HG03060 (cell line): ENCODE measurements around the gene GPR137.

ENCODE experiments used
- ATAC-seq: cut with Tn5 transposase; IDR thresholded peaks from one replicate; pipeline ENCODE4 v1.9.1; 2021; ENCODE audit warnings: low read depth, moderate number of reproducible peaks; ENCODE audit not compliant: unreplicated experiment

Gene GPR137

GRCh38 chr11:64249038-64249437 is 36.6 kb upstream of the GPR137 start:
- no peak for ATAC-seq

- ATAC-seq = no peak
Observed at GRCh38 chr11:64249563-64250414, 35.9 kb upstream of the GPR137 start.

- no peak for ATAC-seq
Observed at GRCh38 chr11:64250415-64251015, 35.1 kb upstream of the GPR137 start.

GRCh38 chr11:64251016-64251752 is 34.5 kb upstream of the GPR137 start, which contains the start of gene PLCB3:
Gene PLCB3 (plus strand): TSS chr11:64251530. CDS start chr11:64251650, 120 bp downstream.
- ATAC-seq = no peak

DNA sequence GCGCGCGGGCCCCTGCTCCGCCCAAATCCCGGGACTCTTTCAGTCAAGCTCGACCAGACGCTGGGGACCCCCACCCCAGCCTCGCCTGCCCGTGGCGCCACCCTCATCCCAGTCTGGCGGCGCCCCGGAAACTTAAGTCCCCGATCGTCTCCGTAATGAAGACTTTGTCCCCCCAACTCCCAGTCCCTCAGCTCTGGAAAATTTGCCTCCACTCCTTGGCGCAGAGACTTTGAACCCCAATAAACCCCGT is 34.0 kb upstream of the GPR137 start:
- no peak for ATAC-seq

GRCh38 chr11:64252003-64252872 is 33.4 kb upstream of the GPR137 start:
- no peak for ATAC-seq

- ATAC-seq = no peak
Observed at GRCh38 chr11:64253043-64253442, 32.6 kb upstream of the GPR137 start.

DNA sequence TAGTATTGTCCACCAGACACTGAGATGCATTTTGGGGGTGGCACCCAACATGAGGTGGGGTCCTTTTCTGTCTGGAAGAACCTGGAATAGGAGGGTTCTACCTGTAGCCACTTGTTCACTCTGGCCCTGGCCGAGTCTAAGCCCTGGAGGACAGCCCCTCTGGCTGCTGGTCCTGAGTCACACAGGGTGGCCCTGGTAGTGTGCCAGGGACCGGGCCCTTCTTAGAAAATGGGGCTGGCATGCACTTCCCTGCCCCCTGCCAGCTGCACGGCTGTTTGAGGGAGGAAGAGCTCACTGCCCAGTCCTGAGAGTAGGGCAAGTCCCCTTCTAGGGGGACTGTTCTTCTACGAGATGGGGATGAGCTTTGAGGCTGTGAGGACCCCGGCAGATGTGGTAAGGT is 32.2 kb upstream of the GPR137 start:
- ATAC-seq = no peak

DNA sequence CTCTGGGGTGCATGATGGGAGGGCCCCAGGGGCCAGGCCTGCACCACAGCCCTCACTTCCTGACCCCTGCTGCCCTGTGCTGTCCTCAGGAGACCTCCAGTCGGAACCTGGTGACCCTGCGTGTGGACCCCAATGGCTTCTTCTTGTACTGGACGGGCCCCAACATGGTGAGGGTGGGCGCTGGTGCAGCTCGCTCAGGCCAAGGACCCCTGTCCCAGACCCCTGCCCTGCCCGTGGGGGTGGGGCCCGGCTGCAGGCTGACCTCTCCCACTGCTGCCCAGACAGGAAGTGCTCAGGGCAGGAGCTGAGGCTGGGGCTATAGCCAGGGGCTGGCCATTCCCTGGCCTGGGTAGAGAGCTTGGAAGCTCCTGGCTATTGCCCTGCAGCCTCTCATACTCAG is 31.3 kb upstream of the GPR137 start:
- no peak for ATAC-seq

GRCh38 chr11:64255135-64256128 is 30.2 kb upstream of the GPR137 start:
- ATAC-seq = no peak

DNA sequence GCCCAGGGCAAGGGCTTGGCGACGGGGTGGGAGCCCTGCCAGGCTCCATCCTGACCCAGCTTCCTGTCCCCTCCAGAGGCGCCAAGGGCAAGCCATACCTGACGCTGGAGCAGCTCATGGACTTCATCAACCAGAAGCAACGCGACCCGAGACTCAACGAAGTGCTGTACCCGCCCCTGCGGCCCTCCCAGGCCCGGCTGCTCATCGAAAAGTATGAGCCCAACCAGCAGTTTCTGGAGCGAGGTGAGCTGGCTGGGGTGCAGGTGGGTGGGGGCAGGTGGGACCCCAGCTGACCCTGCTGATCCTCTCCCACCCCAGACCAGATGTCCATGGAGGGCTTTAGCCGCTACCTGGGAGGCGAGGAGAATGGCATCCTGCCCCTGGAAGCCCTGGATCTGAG is 29.3 kb upstream of the GPR137 start:
- ATAC-seq = no peak

DNA sequence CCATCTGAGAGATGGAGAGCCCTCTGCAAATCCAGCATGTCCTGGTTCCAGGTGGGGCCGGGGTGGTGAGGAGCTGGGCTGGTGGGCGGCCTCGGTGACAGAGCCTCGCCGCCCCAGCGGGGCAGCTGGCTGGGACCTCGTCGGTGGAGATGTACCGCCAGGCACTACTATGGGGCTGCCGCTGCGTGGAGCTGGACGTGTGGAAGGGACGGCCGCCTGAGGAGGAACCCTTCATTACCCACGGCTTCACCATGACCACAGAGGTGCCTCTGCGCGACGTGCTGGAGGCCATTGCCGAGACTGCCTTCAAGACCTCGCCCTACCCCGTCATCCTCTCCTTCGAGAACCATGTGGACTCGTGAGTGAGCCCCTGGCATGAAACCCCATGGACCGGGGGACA is 27.3 kb upstream of the GPR137 start:
- no peak for ATAC-seq

DNA sequence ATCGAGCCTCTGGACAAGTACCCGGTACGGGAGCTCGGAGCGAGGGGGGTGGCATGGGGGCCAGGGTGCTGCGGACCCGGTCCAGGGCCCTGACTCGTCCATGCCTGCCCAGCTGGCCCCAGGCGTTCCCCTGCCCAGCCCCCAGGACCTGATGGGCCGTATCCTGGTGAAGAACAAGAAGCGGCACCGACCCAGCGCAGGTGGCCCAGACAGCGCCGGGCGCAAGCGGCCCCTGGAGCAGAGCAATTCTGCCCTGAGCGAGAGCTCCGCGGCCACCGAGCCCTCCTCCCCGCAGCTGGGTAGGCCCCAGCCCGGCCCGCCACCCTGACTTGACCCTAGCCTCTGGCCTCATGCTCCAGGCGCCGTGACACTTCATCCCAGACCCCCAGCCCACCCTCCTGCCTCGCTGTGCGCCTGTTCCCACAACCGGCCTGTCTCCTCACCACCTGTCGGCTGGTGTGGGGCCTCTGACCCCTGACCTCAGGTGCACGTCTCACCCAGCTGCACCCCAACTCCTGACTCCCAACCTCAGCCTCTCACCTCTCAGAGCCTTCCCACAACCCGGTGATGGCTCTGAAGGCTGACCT is 26.6 kb upstream of the GPR137 start:
- ATAC-seq = no peak

DNA sequence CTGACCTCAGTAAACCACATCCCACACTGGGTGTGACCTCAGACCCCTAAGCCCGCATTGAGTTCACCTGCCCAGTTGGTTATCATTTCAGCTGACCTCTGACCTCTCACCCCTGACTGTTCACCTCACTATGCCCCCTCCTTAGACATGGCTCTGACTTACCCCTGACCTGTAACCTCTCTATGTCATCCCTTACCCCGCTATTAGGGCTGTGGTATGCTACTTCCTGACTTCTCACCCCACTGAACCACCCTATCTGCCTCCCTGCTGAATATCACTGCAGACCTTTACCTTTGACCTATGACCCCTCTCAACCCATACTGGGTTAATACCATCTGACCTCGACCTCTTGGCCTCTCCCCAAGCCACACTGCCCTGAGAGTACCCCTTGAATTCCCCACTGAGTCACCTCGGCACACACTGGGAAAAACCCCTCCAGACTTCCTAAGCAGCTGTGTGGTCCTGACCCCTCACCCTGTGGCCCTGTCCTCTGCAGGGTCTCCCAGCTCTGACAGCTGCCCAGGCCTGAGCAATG is 26.0 kb upstream of the GPR137 start:
- no peak for ATAC-seq

DNA sequence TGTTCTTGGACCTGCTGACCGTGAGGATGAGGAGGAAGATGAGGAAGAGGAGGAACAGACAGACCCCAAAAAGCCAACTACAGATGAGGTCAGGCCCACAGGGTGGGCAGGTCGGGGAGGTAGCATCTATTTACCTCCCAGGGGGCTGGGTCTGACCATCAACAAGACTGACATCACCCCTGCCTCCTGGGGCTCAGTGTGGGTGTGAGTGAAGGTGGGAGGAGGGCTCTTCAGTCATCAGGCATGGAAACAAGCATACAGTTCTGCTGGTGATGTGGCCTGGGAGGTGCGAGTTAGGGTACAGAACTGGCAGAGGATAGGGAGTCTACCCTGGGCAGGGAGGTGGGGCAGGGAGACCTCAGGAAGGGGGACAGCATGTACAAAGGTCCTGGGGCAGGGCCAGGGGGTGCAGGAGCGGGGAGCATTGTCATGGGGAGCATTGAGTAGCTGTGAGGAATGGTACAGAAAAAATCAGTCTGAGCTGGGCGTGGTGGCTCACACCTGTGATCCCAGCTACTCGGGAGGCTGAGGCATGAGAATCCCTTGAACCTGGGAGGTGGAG is 25.4 kb upstream of the GPR137 start:
- ATAC-seq = no peak

- no peak for ATAC-seq
Observed at GRCh38 chr11:64261556-64262080, 24.0 kb upstream of the GPR137 start.

DNA sequence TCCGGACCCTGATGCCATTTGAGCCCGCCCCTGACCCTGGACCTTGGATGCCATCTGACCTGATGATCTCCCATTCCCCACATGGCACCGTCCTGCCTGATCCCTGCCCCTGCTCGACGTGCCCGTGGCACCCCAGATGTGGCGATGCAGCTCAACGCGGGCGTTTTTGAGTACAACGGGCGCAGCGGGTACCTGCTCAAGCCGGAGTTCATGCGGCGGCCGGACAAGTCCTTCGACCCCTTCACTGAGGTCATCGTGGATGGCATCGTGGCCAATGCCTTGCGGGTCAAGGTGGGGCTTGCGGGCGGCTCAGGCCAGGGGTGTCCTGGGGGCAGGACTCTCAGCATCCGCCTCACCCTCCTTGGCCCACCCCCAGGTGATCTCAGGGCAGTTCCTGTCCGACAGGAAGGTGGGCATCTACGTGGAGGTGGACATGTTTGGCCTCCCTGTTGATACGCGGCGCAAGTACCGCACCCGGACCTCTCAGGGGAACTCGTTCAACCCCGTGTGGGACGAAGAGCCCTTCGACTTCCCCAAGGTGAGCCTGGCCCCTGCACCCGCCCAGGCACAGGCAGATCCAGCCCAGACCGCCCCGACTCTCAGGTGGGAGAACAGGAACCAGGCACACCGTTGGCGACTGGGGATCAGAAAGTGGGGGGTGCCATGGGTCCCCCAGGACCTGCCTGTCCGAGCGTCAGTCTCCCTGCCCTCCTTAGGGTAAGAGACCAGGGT is 23.2 kb upstream of the GPR137 start:
- ATAC-seq = no peak
